ENCODE data around the gene OR6S1. TPM values are rescaled to one million over a fixed set of nuclear protein-coding genes. Genes with fewer than 3 reads are reported as not detected.
"Not testable (repeated sequence)": the region's sequence is repeated elsewhere in the genome, so short reads cannot be mapped to it uniquely, and the experiment has no call there.

The OR6S1 gene
- total and polyA plus RNA-seq, 2 experiments from 2014 or later: not detected

- Mint-ChIP-seq H3K27ac (no peak overlapping the region), H3K36me3 (ENCODE audit: low read depth) (no peaks in the 10 kb centered on the region), H3K4me3 (no peak overlapping the region), H3K27me3 (ENCODE audit: insufficient read depth, low read depth, poor library complexity) (no peaks in the 10 kb centered on the region), H3K4me1 (no peaks in the 10 kb centered on the region; the same call in 2 of the 3 replicates), H3K9me3 (no peaks in the 10 kb centered on the region)
- no peak for ATAC-seq
- TF ChIP-seq STAT1 (IDR thresholded peaks at IDR 0.05; ENCODE audit: unreplicated experiment) (no peak), ZNF331 (CRISPR knock-in tag; IDR thresholded peaks at IDR 0.05; ENCODE audit: low read depth) (no peak)
- TF ChIP-seq, protein P1, sequence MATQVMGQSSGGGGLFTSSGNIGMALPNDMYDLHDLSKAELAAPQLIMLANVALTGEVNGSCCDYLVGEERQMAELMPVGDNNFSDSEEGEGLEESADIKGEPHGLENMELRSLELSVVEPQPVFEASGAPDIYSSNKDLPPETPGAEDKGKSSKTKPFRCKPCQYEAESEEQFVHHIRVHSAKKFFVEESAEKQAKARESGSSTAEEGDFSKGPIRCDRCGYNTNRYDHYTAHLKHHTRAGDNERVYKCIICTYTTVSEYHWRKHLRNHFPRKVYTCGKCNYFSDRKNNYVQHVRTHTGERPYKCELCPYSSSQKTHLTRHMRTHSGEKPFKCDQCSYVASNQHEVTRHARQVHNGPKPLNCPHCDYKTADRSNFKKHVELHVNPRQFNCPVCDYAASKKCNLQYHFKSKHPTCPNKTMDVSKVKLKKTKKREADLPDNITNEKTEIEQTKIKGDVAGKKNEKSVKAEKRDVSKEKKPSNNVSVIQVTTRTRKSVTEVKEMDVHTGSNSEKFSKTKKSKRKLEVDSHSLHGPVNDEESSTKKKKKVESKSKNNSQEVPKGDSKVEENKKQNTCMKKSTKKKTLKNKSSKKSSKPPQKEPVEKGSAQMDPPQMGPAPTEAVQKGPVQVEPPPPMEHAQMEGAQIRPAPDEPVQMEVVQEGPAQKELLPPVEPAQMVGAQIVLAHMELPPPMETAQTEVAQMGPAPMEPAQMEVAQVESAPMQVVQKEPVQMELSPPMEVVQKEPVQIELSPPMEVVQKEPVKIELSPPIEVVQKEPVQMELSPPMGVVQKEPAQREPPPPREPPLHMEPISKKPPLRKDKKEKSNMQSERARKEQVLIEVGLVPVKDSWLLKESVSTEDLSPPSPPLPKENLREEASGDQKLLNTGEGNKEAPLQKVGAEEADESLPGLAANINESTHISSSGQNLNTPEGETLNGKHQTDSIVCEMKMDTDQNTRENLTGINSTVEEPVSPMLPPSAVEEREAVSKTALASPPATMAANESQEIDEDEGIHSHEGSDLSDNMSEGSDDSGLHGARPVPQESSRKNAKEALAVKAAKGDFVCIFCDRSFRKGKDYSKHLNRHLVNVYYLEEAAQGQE (IDR thresholded peaks at IDR 0.05; ENCODE audit: unreplicated experiment): no peak
- Histone ChIP-seq H3K4me3 (no peak overlapping the region), H3K9me2 (ENCODE audit: insufficient read depth) (0 out of 2 replicates have a peak, but pooled peaks cover 10% of the 10 kb centered on the region), H3K27ac (ENCODE audit: low read depth) (no peak overlapping the region), H3K79me2 (replicated peaks; ENCODE audit: insufficient read depth) (no peaks in the 10 kb centered on the region), H3K4me1 (ENCODE audit: insufficient read depth) (no peaks in the 10 kb centered on the region), H4K20me1 (replicated peaks; ENCODE audit: insufficient read depth) (no peaks in the 10 kb centered on the region), H3K4me2 (no peak overlapping the region), H2AFZ (peak overlapping the region; percentile 85), H3K27me3 (ENCODE audit: insufficient read depth) (no peaks in the 10 kb centered on the region), H3F3A (replicated peaks; ENCODE audit: low read depth) (no peaks in the 10 kb centered on the region), H3K36me3 (ENCODE audit: insufficient read depth) (no peaks in the 10 kb centered on the region)
- DNase-seq (ENCODE audit: low spot score): no peak
Measured at GRCh38 chr14:20597108-20597507, 44.4 kb downstream of the OR6S1 start.

GRCh38 chr14:20595726-20596125 is 45.8 kb downstream of the OR6S1 start:
- not testable (repeated sequence) for H4K20me1 ChIP-seq (replicated peaks; ENCODE audit: insufficient read depth)

DNA sequence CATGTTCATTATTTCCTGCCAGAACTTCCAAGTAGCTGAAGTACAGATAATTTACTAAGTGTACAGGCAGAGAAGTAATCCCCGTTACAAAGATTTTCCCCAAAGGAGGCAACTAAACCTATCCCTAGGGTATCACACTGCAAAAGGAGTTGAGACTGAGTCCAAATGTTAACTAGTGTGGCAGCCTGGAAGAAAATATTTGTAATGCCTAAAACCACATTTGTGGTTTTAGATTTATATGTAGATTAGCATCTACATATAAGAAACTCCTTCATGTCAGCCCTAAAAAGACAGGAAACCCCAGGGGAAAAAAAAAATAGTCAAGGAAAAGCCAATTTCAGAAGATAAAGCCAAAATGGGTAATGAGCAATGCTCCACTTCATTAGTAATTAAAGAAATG is 48.9 kb downstream of the OR6S1 start:
- H3K4me1 ChIP-seq (ENCODE audit: insufficient read depth): no peaks in the 10 kb centered on the region
- no peak overlapping the region for H3K4me2 ChIP-seq
- no peaks in the 10 kb centered on the region for H3F3A ChIP-seq (replicated peaks; ENCODE audit: low read depth)
- no peaks in the 10 kb centered on the region for H3K79me2 ChIP-seq (replicated peaks; ENCODE audit: insufficient read depth)
- no peak overlapping the region for H3K4me3 ChIP-seq
- no peak for DNase-seq (ENCODE audit: low spot score)
- no peak for ATAC-seq
- Mint-ChIP-seq H3K27me3 (ENCODE audit: insufficient read depth, low read depth, poor library complexity) (no peaks in the 10 kb centered on the region), H3K9me3 (no peaks in the 10 kb centered on the region), H3K27ac (no peak overlapping the region), H3K36me3 (ENCODE audit: low read depth) (no peaks in the 10 kb centered on the region), H3K4me1 (peaks cover 2% of the 10 kb centered on the region; the same call in 2 of the 3 replicates), H3K4me3 (no peak overlapping the region)
- no peak overlapping the region for H3K27ac ChIP-seq (ENCODE audit: low read depth)
- no peaks in the 10 kb centered on the region for H3K36me3 ChIP-seq (ENCODE audit: insufficient read depth)
- no peak for TF ChIP-seq JUNB (IDR thresholded peaks at IDR 0.05; ENCODE audit: unreplicated experiment)
- no peak for TF ChIP-seq CREB1 (CRISPR knock-in tag; IDR thresholded peaks at IDR 0.05; ENCODE audit: low read depth)
- no peak for TF ChIP-seq EZH2phosphoT487 (IDR thresholded peaks at IDR 0.05; ENCODE audit: unreplicated experiment)
- peaks cover 10% of the 10 kb centered on the region; the same call in 1 of the 2 replicates for H3K9me2 ChIP-seq (ENCODE audit: insufficient read depth)
- no peaks in the 10 kb centered on the region for H4K20me1 ChIP-seq (replicated peaks; ENCODE audit: insufficient read depth)
- H3K27me3 ChIP-seq (ENCODE audit: insufficient read depth): no peaks in the 10 kb centered on the region
- no peak overlapping the region for H2AFZ ChIP-seq

More at GRCh38 chr14:20595726-20596125, 45.8 kb downstream of the OR6S1 start:
- not testable (repeated sequence) for H3K9me3 Mint-ChIP-seq; H3K27me3 Mint-ChIP-seq (ENCODE audit: insufficient read depth, low read depth, poor library complexity); DNase-seq (ENCODE audit: low spot score); H3K79me2 ChIP-seq (replicated peaks; ENCODE audit: insufficient read depth); H3K36me3 Mint-ChIP-seq (ENCODE audit: low read depth); H3K4me3 Mint-ChIP-seq; H3K27me3 ChIP-seq (ENCODE audit: insufficient read depth); H3K27ac ChIP-seq (ENCODE audit: low read depth); H3K27ac Mint-ChIP-seq; H3F3A ChIP-seq (replicated peaks; ENCODE audit: low read depth); H3K9me2 ChIP-seq (ENCODE audit: insufficient read depth); H3K4me1 ChIP-seq (ENCODE audit: insufficient read depth); H3K4me2 ChIP-seq; H3K4me3 ChIP-seq; H3K36me3 ChIP-seq (ENCODE audit: insufficient read depth); ATAC-seq; H3K4me1 Mint-ChIP-seq
- H2AFZ ChIP-seq: peak overlapping the region; percentile 88
